ENCODE data around the gene ANO10. TPM values are rescaled to one million over a fixed set of nuclear protein-coding genes. Genes with fewer than 3 reads are reported as not detected.
"Not testable (repeated sequence)": the region's sequence is repeated elsewhere in the genome, so short reads cannot be mapped to it uniquely, and the experiment has no call there.

Gene ANO10
- total and polyA plus RNA-seq, 7 donors: 10.3 to 18.8 (median 13.1) TPM

GRCh38 chr3:43606284-43606683 lies 15.5 kb downstream of the ANO10 start:
- DNase-seq (no peak), ATAC-seq (no peak)
- TF ChIP-seq, protein P1, sequence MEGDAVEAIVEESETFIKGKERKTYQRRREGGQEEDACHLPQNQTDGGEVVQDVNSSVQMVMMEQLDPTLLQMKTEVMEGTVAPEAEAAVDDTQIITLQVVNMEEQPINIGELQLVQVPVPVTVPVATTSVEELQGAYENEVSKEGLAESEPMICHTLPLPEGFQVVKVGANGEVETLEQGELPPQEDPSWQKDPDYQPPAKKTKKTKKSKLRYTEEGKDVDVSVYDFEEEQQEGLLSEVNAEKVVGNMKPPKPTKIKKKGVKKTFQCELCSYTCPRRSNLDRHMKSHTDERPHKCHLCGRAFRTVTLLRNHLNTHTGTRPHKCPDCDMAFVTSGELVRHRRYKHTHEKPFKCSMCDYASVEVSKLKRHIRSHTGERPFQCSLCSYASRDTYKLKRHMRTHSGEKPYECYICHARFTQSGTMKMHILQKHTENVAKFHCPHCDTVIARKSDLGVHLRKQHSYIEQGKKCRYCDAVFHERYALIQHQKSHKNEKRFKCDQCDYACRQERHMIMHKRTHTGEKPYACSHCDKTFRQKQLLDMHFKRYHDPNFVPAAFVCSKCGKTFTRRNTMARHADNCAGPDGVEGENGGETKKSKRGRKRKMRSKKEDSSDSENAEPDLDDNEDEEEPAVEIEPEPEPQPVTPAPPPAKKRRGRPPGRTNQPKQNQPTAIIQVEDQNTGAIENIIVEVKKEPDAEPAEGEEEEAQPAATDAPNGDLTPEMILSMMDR (IDR thresholded peaks at IDR 0.05): no peak
- Histone ChIP-seq H3K9me3 (no peaks in the 10 kb centered on the region), H3K36me3 (ENCODE audit: insufficient read depth in 1 of 2, low read depth in 1 of 2) (peaks cover 0 to 30% of the 10 kb centered on the region in 2 donors), H3K27me3 (ENCODE audit: insufficient read depth in 3 of 3, low read length in 2 of 3) (no peaks in the 10 kb centered on the region), H3K4me3 (no peak overlapping the region), H3K27ac (no peak overlapping the region), H3K4me1 (no peaks in the 10 kb centered on the region)
- intact Hi-C loops (cut with DNase I): no loop called here
- WGBS, 3 donors: 70 to 83% (median 81%) methylated on average over 2 of the region's 2 CpGs

DNA sequence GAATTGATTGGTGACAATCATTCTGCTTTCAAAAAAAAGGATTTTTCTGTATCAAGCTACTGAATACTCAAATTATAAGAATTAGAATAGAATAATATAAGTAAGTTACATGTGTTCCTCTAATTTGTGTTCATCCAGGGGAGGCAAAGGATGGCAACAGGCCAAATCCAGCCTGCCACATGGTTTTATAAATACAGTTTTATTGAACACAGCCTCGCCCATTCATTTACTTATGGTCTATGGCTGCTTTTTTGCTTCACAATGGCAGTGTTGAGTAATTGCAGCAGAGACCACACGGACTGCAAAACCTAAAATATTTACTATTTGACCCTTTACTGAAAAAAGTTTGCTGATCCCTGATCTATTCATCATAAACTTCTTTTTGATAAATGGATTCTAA lies 21.9 kb downstream of the ANO10 start:
- intact Hi-C loops (cut with DNase I); H3K4me1 ChIP-seq; H3K4me3 ChIP-seq; H3K27ac ChIP-seq; H3K27me3 ChIP-seq (ENCODE audit: insufficient read depth in 3 of 3, low read length in 2 of 3); ATAC-seq; DNase-seq; H3K9me3 ChIP-seq: not testable (repeated sequence)
- H3K36me3 ChIP-seq (ENCODE audit: insufficient read depth in 1 of 2, low read depth in 1 of 2): peaks cover 0 to 35% of the 10 kb centered on the region in 2 donors
- WGBS, 3 donors: 83 to 94% (median 88%) methylated on average over 1 to 2 of the region's 2 CpGs

GRCh38 chr3:43597961-43598360 lies 23.9 kb downstream of the ANO10 start:
- Histone ChIP-seq H3K9me3 (no peaks in the 10 kb centered on the region), H3K36me3 (ENCODE audit: insufficient read depth in 1 of 2, low read depth in 1 of 2) (peaks cover 0 to 15% of the 10 kb centered on the region in 2 donors)

GRCh38 chr3:43596178-43596577 lies 25.6 kb downstream of the ANO10 start:
- H3K4me1 ChIP-seq; H3K4me3 ChIP-seq; H3K9me3 ChIP-seq; intact Hi-C loops (cut with DNase I); DNase-seq; H3K27ac ChIP-seq; H3K27me3 ChIP-seq (ENCODE audit: insufficient read depth in 3 of 3, low read length in 2 of 3); ATAC-seq: not testable (repeated sequence)
- WGBS, 3 donors: 90 to 100% (median 97%) methylated on average over 1 to 3 of the region's 3 CpGs
- peaks cover 0 to 12% of the 10 kb centered on the region in 2 donors for H3K36me3 ChIP-seq (ENCODE audit: insufficient read depth in 1 of 2, low read depth in 1 of 2)

More at GRCh38 chr3:43597961-43598360, 23.9 kb downstream of the ANO10 start:
- Histone ChIP-seq H3K4me1 (no peaks in the 10 kb centered on the region), H3K27ac (no peak overlapping the region), H3K27me3 (ENCODE audit: insufficient read depth in 3 of 3, low read length in 2 of 3) (no peaks in the 10 kb centered on the region), H3K4me3 (no peak overlapping the region)
- ATAC-seq (no peak), DNase-seq (no peak)
- intact Hi-C loops (cut with DNase I): no loop called here
- TF ChIP-seq, protein P1 (IDR thresholded peaks at IDR 0.05): no peak

- H3K4me3 ChIP-seq; H3K4me1 ChIP-seq; ATAC-seq; intact Hi-C loops (cut with DNase I); H3K27ac ChIP-seq; H3K27me3 ChIP-seq (ENCODE audit: insufficient read depth in 3 of 3, low read length in 2 of 3); H3K9me3 ChIP-seq; DNase-seq: not testable (repeated sequence)
- WGBS, 3 donors: 97 to 100% (median 99%) methylated on average over 3 of the region's 3 CpGs
- peaks cover 0 to 17% of the 10 kb centered on the region in 2 donors for H3K36me3 ChIP-seq (ENCODE audit: insufficient read depth in 1 of 2, low read depth in 1 of 2)
These were observed 26.5 kb downstream of the ANO10 start for GRCh38 chr3:43595280-43595679.

DNA sequence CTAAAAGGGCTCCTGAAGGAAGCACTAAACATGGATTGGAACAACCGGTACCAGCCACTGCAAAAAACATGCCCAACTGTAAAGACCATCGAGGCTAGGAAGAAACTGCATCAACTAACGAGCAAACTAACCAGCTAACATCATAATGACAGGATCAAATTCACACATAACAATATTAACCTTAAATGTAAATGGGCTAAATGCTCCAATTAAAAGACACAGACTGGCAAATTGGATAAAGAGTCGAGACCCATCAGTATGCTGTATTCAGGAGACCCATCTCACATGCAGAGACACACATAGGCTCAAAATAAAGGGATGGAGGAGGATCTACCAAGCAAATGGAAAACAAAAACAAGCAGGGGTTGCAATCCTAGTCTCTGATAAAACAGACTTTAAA lies 28.2 kb downstream of the ANO10 start:
- H3K27me3 ChIP-seq (ENCODE audit: insufficient read depth in 3 of 3, low read length in 2 of 3); H3K9me3 ChIP-seq; intact Hi-C loops (cut with DNase I); DNase-seq; H3K4me3 ChIP-seq; H3K4me1 ChIP-seq; H3K27ac ChIP-seq; ATAC-seq: not testable (repeated sequence)
- peaks cover 0 to 17% of the 10 kb centered on the region in 2 donors for H3K36me3 ChIP-seq (ENCODE audit: insufficient read depth in 1 of 2, low read depth in 1 of 2)
- 96 to 98% (median 97%) methylated on average over 4 of the region's 4 CpGs for WGBS, 3 donors

DNA sequence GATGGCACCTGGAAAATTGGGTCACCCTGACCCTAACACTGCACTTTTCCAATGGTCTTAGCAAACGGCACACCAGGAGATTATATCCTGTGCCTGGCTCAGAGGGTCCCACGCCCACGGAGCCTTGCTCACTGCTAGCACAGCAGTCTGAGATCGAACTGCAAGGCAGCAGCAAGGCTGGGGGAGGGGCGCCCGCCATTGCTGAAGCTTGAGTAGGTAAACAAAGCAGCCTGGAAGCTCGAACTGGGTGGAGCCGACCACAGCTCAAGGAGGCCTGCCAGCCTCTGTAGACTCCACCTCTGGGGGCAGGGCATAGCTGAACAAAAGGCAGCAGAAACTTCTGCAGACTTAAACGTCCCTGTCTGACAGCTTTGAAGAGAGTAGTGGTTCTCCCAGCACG lies 29.9 kb downstream of the ANO10 start:
- H3K4me1 ChIP-seq; ATAC-seq; intact Hi-C loops (cut with DNase I); H3K27ac ChIP-seq; H3K36me3 ChIP-seq (ENCODE audit: insufficient read depth in 1 of 2, low read depth in 1 of 2); H3K4me3 ChIP-seq; DNase-seq; H3K27me3 ChIP-seq (ENCODE audit: insufficient read depth in 3 of 3, low read length in 2 of 3); H3K9me3 ChIP-seq: not testable (repeated sequence)
- WGBS, 3 donors: 96 to 100% (median 96%) methylated on average over 8 to 10 of the region's 10 CpGs
